SK-N-SH treated with all-trans-retinoic acid at 6 μM for 48 hours (cell line): ENCODE results near the gene RBM19.
A peak's percentile ranks its signal among the peaks of the same experiment; 100 is the strongest.
"Not testable (repeated sequence)": the region's sequence is repeated elsewhere in the genome, so short reads cannot be mapped to it uniquely, and the experiment has no call there.

ENCODE experiments used
- ATAC-seq: fragments of 200-7000 bp; cut with Tn5 transposase; 3 replicates; pipeline ENCODE4 v1.9.1; 2020; ENCODE audit warnings: mild to moderate bottlenecking, moderate library complexity
- ARNTL ChIP-seq: fragments of 450-650 bp; formaldehyde crosslinking; IDR thresholded peaks from 2 replicates; pipeline ENCODE4 v1.5.0; 2020; ENCODE audit warnings: low read depth, mild to moderate bottlenecking, moderate library complexity, borderline replicate concordance
- BACH2 ChIP-seq: fragments of 250-450 bp; sonication (Bioruptor Pico); IDR thresholded peaks from 2 replicates; pipeline ENCODE4 v1.9.0; 2021; ENCODE audit warnings: mild to moderate bottlenecking, borderline replicate concordance
- CSDC2 ChIP-seq: fragments of 250-450 bp; sonication (Bioruptor Pico); IDR thresholded peaks from 2 replicates; pipeline ENCODE4 v1.5.0; 2020; ENCODE audit warnings: mild to moderate bottlenecking, moderate library complexity
- ESRRG ChIP-seq: fragments of 250-450 bp; sonication (Bioruptor Pico); IDR thresholded peaks from 2 replicates; pipeline ENCODE4 v1.6.1; 2021; ENCODE audit warnings: mild to moderate bottlenecking
- GLIS3 ChIP-seq: fragments of 250-450 bp; sonication (Bioruptor Pico); IDR thresholded peaks from 2 replicates; pipeline ENCODE4 v1.5.0; 2020; ENCODE audit warnings: mild to moderate bottlenecking, moderate library complexity
- ISL1 ChIP-seq: fragments of 250-450 bp; sonication (Bioruptor Pico); IDR thresholded peaks from 2 replicates; pipeline ENCODE4 v2.1.2; 2022; ENCODE audit warnings: mild to moderate bottlenecking, moderate library complexity
- OSR1 ChIP-seq: fragments of 250-450 bp; sonication (Bioruptor Pico); IDR thresholded peaks from 2 replicates; pipeline ENCODE4 v1.8.0; 2022; ENCODE audit warnings: moderate library complexity, mild to moderate bottlenecking, inconsistent platforms
- PPARA ChIP-seq: fragments of 250-450 bp; sonication (Bioruptor Pico); IDR thresholded peaks from 2 replicates; pipeline ENCODE4 v1.5.0; 2020; ENCODE audit warnings: mild to moderate bottlenecking, borderline replicate concordance
- RARB ChIP-seq: fragments of 250-450 bp; sonication (Bioruptor Pico); IDR thresholded peaks from 2 replicates; pipeline ENCODE4 v1.8.0; 2021; ENCODE audit warnings: mild to moderate bottlenecking, moderate library complexity
- SNAI2 ChIP-seq: fragments of 250-450 bp; sonication (Bioruptor Pico); IDR thresholded peaks from 2 replicates; pipeline ENCODE4 v1.5.0; 2020; ENCODE audit warnings: mild to moderate bottlenecking, moderate library complexity
- TCF4 ChIP-seq: fragments of 250-450 bp; sonication (Bioruptor Pico); IDR thresholded peaks from 2 replicates; pipeline ENCODE4 v1.8.0; 2021; ENCODE audit warnings: mild to moderate bottlenecking, moderate library complexity, borderline replicate concordance
- TOX ChIP-seq: fragments of 250-450 bp; sonication (Bioruptor Pico); IDR thresholded peaks from 2 replicates; pipeline ENCODE4 v1.8.0; 2021; ENCODE audit warnings: mild to moderate bottlenecking, moderate library complexity, borderline replicate concordance
- ZC3H10 ChIP-seq: fragments of 250-450 bp; sonication (Bioruptor Pico); IDR thresholded peaks from 2 replicates; pipeline ENCODE4 v1.5.1; 2021; ENCODE audit warnings: mild to moderate bottlenecking, moderate library complexity
- ZFP3 ChIP-seq: fragments of 250-450 bp; sonication (Bioruptor Pico); IDR thresholded peaks from 2 replicates; pipeline ENCODE4 v1.5.0; 2020; ENCODE audit warnings: mild to moderate bottlenecking, moderate library complexity
- ZFP30 ChIP-seq: fragments of 450-650 bp; formaldehyde crosslinking; IDR thresholded peaks from 2 replicates; pipeline ENCODE4 v1.5.0; 2022; ENCODE audit warnings: mild to moderate bottlenecking, moderate library complexity
- ZNF565 ChIP-seq: fragments of 450-650 bp; formaldehyde crosslinking; conservative IDR thresholded peaks from 2 replicates; pipeline ENCODE4 v1.5.0; 2020; ENCODE audit warnings: low read depth, mild to moderate bottlenecking, moderate library complexity
- ZNF70 ChIP-seq: fragments of 450-650 bp; formaldehyde crosslinking; IDR thresholded peaks from 2 replicates; pipeline ENCODE4 v1.5.0; 2020; ENCODE audit warnings: mild to moderate bottlenecking, moderate library complexity
- ZNF8 ChIP-seq: fragments of 450-650 bp; formaldehyde crosslinking; IDR thresholded peaks from 2 replicates; pipeline ENCODE4 v1.5.0; 2020; ENCODE audit warnings: mild to moderate bottlenecking, moderate library complexity
- TF ChIP-seq, protein P1 (sequence below): fragments of 250-450 bp; sonication (Bioruptor Pico); IDR thresholded peaks from 2 replicates; pipeline ENCODE4 v1.8.0; 2021; ENCODE audit warnings: low read depth, mild to moderate bottlenecking, moderate library complexity, borderline replicate concordance
- TF ChIP-seq, protein P2 (sequence below): fragments of 250-450 bp; sonication (Bioruptor Pico); IDR thresholded peaks from 2 replicates; pipeline ENCODE4 v1.5.1; 2021; ENCODE audit warnings: mild to moderate bottlenecking, moderate library complexity
- TF ChIP-seq, protein P3 (sequence below): fragments of 250-450 bp; sonication (Bioruptor Pico); IDR thresholded peaks from 2 replicates; pipeline ENCODE4 v1.8.0; 2020; ENCODE audit warnings: mild to moderate bottlenecking, moderate library complexity, borderline replicate concordance
- TF ChIP-seq, protein P4 (sequence below): fragments of 250-450 bp; sonication (Bioruptor Pico); IDR thresholded peaks from 2 replicates; pipeline ENCODE4 v1.5.0; 2020; ENCODE audit warnings: mild to moderate bottlenecking, moderate library complexity
- TF ChIP-seq, protein P5 (sequence below): fragments of 250-450 bp; sonication (Bioruptor Pico); IDR thresholded peaks from 2 replicates; pipeline ENCODE4 v1.5.1; 2020; ENCODE audit warnings: low read depth, mild to moderate bottlenecking, moderate library complexity

RBM19 gene

DNA sequence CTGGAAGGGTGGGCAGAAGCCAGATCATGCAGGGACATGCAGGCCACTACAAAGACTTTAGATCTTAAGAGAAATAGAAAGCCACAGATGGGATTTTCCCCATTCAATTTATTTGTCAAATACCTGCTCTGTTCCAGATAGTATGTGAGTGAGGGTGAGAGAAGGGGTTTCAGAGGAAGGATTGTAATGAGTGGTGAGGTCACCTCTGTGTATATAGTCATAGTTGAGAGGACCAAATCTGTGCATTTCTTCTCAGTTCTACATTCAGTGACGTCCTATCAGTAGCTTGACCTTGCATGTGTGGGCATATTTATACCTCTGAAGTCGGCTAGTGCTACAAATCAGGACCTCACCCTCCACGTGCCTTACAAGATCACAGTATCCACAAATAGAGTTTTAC, 31.2 kb upstream of the RBM19 start:
- ATAC-seq, result no peak
- TF ChIP-seq ZFP30 (CRISPR knock-in tag), result no peak

DNA sequence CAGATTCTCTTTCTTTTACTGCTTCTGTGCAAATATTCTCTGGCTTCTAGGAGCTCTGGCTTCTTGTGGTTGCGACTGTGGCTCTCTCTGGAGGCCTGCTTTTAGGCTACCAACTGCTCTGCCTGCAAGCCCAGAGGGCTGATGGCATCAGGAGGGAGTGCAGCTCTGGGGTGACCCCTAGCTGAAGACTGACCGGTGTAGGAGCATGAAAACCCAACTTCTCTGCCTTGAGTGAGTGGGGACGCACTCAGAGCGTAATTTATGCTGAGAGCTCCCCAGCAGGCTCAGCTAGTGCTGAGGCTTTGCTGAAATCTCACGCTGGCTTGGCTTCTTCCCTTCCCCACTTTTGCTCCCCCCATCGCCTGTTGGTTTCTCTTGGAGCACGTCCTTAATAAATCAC, 29.9 kb upstream of the RBM19 start:
- ATAC-seq, result peak; percentile 74

DNA sequence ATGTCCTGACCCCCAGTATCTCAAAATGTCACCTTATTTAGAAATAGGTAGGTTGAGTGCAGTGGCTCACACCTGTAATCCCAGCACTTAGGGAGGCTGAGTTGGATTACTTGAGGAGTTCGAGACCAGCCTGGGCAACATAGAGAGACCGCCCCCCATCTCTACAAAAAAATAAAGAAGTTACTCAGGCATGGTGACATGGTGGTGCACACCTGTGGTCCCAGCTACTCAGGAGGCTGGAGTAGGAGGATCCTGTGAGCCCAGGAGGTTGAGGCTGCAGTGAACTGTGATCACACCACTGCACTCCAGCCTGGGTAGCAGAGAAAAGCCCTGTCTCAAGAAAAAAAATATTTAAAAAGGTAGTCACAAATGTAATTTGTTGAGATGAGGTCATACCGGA, 27.9 kb upstream of the RBM19 start:
- no peak for TF ChIP-seq TCF4 (CRISPR knock-in tag)
- TF ChIP-seq, protein P1, sequence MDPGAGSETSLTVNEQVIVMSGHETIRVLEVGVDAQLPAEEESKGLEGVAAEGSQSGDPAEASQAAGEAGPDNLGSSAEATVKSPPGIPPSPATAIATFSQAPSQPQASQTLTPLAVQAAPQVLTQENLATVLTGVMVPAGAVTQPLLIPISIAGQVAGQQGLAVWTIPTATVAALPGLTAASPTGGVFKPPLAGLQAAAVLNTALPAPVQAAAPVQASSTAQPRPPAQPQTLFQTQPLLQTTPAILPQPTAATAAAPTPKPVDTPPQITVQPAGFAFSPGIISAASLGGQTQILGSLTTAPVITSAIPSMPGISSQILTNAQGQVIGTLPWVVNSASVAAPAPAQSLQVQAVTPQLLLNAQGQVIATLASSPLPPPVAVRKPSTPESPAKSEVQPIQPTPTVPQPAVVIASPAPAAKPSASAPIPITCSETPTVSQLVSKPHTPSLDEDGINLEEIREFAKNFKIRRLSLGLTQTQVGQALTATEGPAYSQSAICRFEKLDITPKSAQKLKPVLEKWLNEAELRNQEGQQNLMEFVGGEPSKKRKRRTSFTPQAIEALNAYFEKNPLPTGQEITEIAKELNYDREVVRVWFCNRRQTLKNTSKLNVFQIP (CRISPR knock-in tag), result no peak
- no peak for TF ChIP-seq BACH2
- TF ChIP-seq, protein P2, sequence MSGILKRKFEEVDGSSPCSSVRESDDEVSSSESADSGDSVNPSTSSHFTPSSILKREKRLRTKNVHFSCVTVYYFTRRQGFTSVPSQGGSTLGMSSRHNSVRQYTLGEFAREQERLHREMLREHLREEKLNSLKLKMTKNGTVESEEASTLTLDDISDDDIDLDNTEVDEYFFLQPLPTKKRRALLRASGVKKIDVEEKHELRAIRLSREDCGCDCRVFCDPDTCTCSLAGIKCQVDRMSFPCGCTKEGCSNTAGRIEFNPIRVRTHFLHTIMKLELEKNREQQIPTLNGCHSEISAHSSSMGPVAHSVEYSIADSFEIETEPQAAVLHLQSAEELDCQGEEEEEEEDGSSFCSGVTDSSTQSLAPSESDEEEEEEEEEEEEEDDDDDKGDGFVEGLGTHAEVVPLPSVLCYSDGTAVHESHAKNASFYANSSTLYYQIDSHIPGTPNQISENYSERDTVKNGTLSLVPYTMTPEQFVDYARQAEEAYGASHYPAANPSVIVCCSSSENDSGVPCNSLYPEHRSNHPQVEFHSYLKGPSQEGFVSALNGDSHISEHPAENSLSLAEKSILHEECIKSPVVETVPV, result no peak
- no peak for TF ChIP-seq ZNF565
- TF ChIP-seq ARNTL (CRISPR knock-in tag), result no peak
- TF ChIP-seq ZNF70 (CRISPR knock-in tag), result no peak
- no peak for TF ChIP-seq OSR1 (CRISPR knock-in tag)
- no peak for TF ChIP-seq ESRRG (CRISPR knock-in tag)
- TF ChIP-seq ISL1 (CRISPR knock-in tag), result no peak
- TF ChIP-seq, protein P3, sequence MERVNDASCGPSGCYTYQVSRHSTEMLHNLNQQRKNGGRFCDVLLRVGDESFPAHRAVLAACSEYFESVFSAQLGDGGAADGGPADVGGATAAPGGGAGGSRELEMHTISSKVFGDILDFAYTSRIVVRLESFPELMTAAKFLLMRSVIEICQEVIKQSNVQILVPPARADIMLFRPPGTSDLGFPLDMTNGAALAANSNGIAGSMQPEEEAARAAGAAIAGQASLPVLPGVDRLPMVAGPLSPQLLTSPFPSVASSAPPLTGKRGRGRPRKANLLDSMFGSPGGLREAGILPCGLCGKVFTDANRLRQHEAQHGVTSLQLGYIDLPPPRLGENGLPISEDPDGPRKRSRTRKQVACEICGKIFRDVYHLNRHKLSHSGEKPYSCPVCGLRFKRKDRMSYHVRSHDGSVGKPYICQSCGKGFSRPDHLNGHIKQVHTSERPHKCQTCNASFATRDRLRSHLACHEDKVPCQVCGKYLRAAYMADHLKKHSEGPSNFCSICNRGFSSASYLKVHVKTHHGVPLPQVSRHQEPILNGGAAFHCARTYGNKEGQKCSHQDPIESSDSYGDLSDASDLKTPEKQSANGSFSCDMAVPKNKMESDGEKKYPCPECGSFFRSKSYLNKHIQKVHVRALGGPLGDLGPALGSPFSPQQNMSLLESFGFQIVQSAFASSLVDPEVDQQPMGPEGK (CRISPR knock-in tag), result no peak
- TF ChIP-seq GLIS3 (CRISPR knock-in tag), result no peak
- TF ChIP-seq ZNF8 (CRISPR knock-in tag), result no peak
- TF ChIP-seq PPARA (CRISPR knock-in tag), result no peak
- no peak for TF ChIP-seq SNAI2 (CRISPR knock-in tag)
- ATAC-seq, result no peak

More for the DNA sequence above, 29.9 kb upstream of the RBM19 start:
- TF ChIP-seq ZC3H10 (no peak), TOX (CRISPR knock-in tag) (no peak), TCF4 (CRISPR knock-in tag) (no peak), ZFP3 (CRISPR knock-in tag) (no peak), ISL1 (CRISPR knock-in tag) (no peak), BACH2 (no peak), GLIS3 (CRISPR knock-in tag) (no peak), CSDC2 (CRISPR knock-in tag) (no peak), PPARA (CRISPR knock-in tag) (no peak), ZFP30 (CRISPR knock-in tag) (no peak), ESRRG (CRISPR knock-in tag) (no peak), RARB (CRISPR knock-in tag) (no peak), ARNTL (CRISPR knock-in tag) (no peak), ZNF8 (CRISPR knock-in tag) (no peak), ZNF70 (CRISPR knock-in tag) (no peak)
- TF ChIP-seq, protein P4, sequence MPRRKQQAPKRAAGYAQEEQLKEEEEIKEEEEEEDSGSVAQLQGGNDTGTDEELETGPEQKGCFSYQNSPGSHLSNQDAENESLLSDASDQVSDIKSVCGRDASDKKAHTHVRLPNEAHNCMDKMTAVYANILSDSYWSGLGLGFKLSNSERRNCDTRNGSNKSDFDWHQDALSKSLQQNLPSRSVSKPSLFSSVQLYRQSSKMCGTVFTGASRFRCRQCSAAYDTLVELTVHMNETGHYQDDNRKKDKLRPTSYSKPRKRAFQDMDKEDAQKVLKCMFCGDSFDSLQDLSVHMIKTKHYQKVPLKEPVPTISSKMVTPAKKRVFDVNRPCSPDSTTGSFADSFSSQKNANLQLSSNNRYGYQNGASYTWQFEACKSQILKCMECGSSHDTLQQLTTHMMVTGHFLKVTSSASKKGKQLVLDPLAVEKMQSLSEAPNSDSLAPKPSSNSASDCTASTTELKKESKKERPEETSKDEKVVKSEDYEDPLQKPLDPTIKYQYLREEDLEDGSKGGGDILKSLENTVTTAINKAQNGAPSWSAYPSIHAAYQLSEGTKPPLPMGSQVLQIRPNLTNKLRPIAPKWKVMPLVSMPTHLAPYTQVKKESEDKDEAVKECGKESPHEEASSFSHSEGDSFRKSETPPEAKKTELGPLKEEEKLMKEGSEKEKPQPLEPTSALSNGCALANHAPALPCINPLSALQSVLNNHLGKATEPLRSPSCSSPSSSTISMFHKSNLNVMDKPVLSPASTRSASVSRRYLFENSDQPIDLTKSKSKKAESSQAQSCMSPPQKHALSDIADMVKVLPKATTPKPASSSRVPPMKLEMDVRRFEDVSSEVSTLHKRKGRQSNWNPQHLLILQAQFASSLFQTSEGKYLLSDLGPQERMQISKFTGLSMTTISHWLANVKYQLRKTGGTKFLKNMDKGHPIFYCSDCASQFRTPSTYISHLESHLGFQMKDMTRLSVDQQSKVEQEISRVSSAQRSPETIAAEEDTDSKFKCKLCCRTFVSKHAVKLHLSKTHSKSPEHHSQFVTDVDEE (CRISPR knock-in tag), result no peak
- TF ChIP-seq, protein P3 (CRISPR knock-in tag), result no peak
- TF ChIP-seq, protein P1 (CRISPR knock-in tag), result no peak
- TF ChIP-seq, protein P5, sequence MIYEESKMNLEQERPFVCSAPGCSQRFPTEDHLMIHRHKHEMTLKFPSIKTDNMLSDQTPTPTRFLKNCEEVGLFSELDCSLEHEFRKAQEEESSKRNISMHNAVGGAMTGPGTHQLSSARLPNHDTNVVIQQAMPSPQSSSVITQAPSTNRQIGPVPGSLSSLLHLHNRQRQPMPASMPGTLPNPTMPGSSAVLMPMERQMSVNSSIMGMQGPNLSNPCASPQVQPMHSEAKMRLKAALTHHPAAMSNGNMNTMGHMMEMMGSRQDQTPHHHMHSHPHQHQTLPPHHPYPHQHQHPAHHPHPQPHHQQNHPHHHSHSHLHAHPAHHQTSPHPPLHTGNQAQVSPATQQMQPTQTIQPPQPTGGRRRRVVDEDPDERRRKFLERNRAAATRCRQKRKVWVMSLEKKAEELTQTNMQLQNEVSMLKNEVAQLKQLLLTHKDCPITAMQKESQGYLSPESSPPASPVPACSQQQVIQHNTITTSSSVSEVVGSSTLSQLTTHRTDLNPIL (CRISPR knock-in tag), result no peak

DNA sequence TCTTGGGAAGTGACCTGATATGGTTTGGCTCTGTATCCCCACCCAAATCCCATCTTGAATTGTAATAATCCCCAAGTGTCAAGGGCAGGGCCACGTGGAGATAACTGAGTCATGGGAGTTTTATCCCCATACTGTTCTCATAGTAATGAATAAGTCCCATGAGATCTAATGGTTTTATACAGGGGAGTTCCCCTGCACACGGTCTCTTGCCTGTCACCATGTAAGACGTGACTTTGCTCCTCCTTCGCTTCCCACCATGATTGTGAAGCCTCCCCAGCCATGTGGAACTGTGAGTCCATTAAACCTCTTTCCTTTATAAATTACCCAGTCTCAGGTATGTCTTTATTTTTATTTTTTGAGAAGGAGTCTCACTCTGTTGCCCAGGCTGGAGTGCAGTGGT, 26.6 kb upstream of the RBM19 start:
- ATAC-seq, result not testable (repeated sequence)
